Measurements from ENCODE around the gene GUCD1. TPM values are rescaled to one million over a fixed set of nuclear protein-coding genes. Genes with fewer than 3 reads are reported as not detected.

GUCD1 gene
- total and polyA plus RNA-seq, 2 of the 13 experiments (the other 11 are each of a cell fraction or from before 2014, with no cell fraction given) = 128 to 245 TPM

- TF ChIP-seq ZNF256 (CRISPR knock-in tag; conservative IDR thresholded peaks at IDR 0.05) (no peak), THAP9 (CRISPR knock-in tag; IDR thresholded peaks at IDR 0.05; ENCODE audit: borderline replicate concordance) (peak; percentile 47; the same call in 1 of the 2 replicates), ZNF639 (CRISPR knock-in tag; conservative IDR thresholded peaks at IDR 0.05) (no peak), ZSCAN12 (CRISPR knock-in tag; IDR thresholded peaks at IDR 0.05) (no peak), ZNF740 (CRISPR knock-in tag; IDR thresholded peaks at IDR 0.05) (no peak), NRL (CRISPR knock-in tag; IDR thresholded peaks at IDR 0.05; ENCODE audit: borderline replicate concordance) (peak; percentile 50; the same call in 1 of the 2 replicates), MAX (IDR thresholded peaks at IDR 0.05) (peak; percentile 64), ZNF552 (CRISPR knock-in tag; IDR thresholded peaks at IDR 0.05; ENCODE audit: borderline replicate concordance) (0 out of 2 replicates have a peak, but pooled peaks have one; percentile 72), SSRP1 (CRISPR knock-in tag; IDR thresholded peaks at IDR 0.05) (no peak), KLF16 (CRISPR knock-in tag; IDR thresholded peaks at IDR 0.05) (0 out of 4 replicates have a peak, but pooled peaks of 1 of the 2 experiments have one; percentile 74), ZBTB44 (CRISPR knock-in tag; IDR thresholded peaks at IDR 0.05) (no peak), ZNF670 (CRISPR knock-in tag; IDR thresholded peaks at IDR 0.05; ENCODE audit: borderline replicate concordance) (no peak), FOSL2 (CRISPR knock-in tag; IDR thresholded peaks at IDR 0.05) (no peak), ZFX (CRISPR knock-in tag; IDR thresholded peaks at IDR 0.05; ENCODE audit: low read depth) (peak; percentile 97), GFI1 (CRISPR knock-in tag; IDR thresholded peaks at IDR 0.05; ENCODE audit: borderline replicate concordance) (no peak), PITX1 (CRISPR knock-in tag; IDR thresholded peaks at IDR 0.05) (0 out of 2 replicates have a peak, but pooled peaks have one; percentile 33), KDM2A (CRISPR knock-in tag; IDR thresholded peaks at IDR 0.05; ENCODE audit: borderline replicate concordance, low read depth) (peak; percentile 30; the same call in 1 of the 2 replicates), MTA1 (CRISPR knock-in tag; IDR thresholded peaks at IDR 0.05; ENCODE audit: borderline replicate concordance) (0 out of 2 replicates have a peak, but pooled peaks have one; percentile 45), TFAP4 (IDR thresholded peaks at IDR 0.05; ENCODE audit: borderline replicate concordance, low read depth) (no peak)
Observed at GRCh38 chr22:24583221-24584165, 28.6 kb upstream of the GUCD1 start (continued).
